Neural cell (in vitro differentiated cells): ENCODE measurements around the gene RAPGEF2. TPM values are rescaled to one million over a fixed set of nuclear protein-coding genes. Genes with fewer than 3 reads are reported as not detected.

ENCODE experiments used
- H2AFZ ChIP-seq: fragments of 200-600, 300-800 bp; sonication (generic), shearing (Covaris generic); 2 replicates; pipeline ENCODE4 v1.6.0; 2014; ENCODE audit warnings: low read depth, mild to moderate bottlenecking, antibody characterized with exemption, low read length, moderate library complexity
- H3F3A ChIP-seq: fragments of 200-600 bp; shearing (Covaris generic); 2 replicates; pipeline ENCODE4 v1.6.1; 2016; ENCODE audit warnings: mild to moderate bottlenecking, moderate library complexity, mixed read lengths, antibody characterized with exemption, low read length; ENCODE audit not compliant: insufficient read depth, poor library complexity, severe bottlenecking
- H3K27ac ChIP-seq: fragments of 200-600, 300-800 bp; sonication (generic), shearing (Covaris generic); 2 replicates; pipeline ENCODE4 v1.5.1; 2014; ENCODE audit warnings: mild to moderate bottlenecking, low read length, moderate library complexity
- H3K27me3 ChIP-seq: fragments of 300-800, 200-600 bp; sonication (generic), shearing (Covaris generic); 2 replicates; pipeline ENCODE4 v1.6.0; 2014; ENCODE audit warnings: mild to moderate bottlenecking, low read depth, low read length, moderate library complexity; ENCODE audit not compliant: insufficient read depth
- H3K36me3 ChIP-seq: fragments of 300-800, 200-600 bp; sonication (generic), shearing (Covaris generic); 2 replicates; pipeline ENCODE4 v1.5.1; 2014; ENCODE audit warnings: mild to moderate bottlenecking, antibody characterized with exemption, low read length, moderate library complexity; ENCODE audit not compliant: insufficient read depth
- H3K4me2 ChIP-seq: fragments of 300-800, 200-600 bp; sonication (generic), shearing (Covaris generic); 2 replicates; pipeline ENCODE4 v1.6.0; 2014; ENCODE audit warnings: mild to moderate bottlenecking, low read length
- H3K4me3 ChIP-seq: fragments of 300-800, 200-600 bp; sonication (generic), shearing (Covaris generic); 2 replicates; pipeline ENCODE4 v1.5.1; 2014; ENCODE audit warnings: mild to moderate bottlenecking, low read length, moderate library complexity
- H3K79me2 ChIP-seq: fragments of 200-600 bp; shearing (Covaris generic); replicated peaks from 2 replicates; pipeline ENCODE4 v1.6.0; 2014; ENCODE audit warnings: mild to moderate bottlenecking, low read length, moderate library complexity; ENCODE audit not compliant: insufficient read depth
- H3K9ac ChIP-seq: fragments of 300-800, 200-600 bp; sonication (generic), shearing (Covaris generic); 2 replicates; pipeline ENCODE4 v1.6.1; 2016; ENCODE audit warnings: mild to moderate bottlenecking, low read length, mixed read lengths
- H3K9me2 ChIP-seq: fragments of 200-600 bp; shearing (Covaris generic); 2 replicates; pipeline ENCODE4 v1.6.1; 2016; ENCODE audit warnings: mild to moderate bottlenecking, low read length, mixed read lengths; ENCODE audit not compliant: insufficient read depth
- H3K9me3 ChIP-seq: fragments of 200-600, 300-800 bp; sonication (generic), shearing (Covaris generic); 2 replicates; pipeline ENCODE4 v1.6.1; 2016; ENCODE audit warnings: mild to moderate bottlenecking, mixed run types, low read length, moderate library complexity, mixed read lengths
- H4K20me1 ChIP-seq: fragments of 200-600 bp; shearing (Covaris generic); 2 replicates; pipeline ENCODE4 v1.6.1; 2016; ENCODE audit warnings: mild to moderate bottlenecking, mixed run types; ENCODE audit not compliant: insufficient read depth
- CTCF ChIP-seq: fragments of 450-650 bp; IDR thresholded peaks from 2 replicates; pipeline ENCODE4 v1.5.1; 2014; ENCODE audit warnings: antibody characterized with exemption, mild to moderate bottlenecking, moderate library complexity; ENCODE audit not compliant: poor library complexity, severe bottlenecking
- EP300 ChIP-seq: fragments of 450-650 bp; conservative IDR thresholded peaks from 2 replicates; pipeline ENCODE4 v1.6.1; 2014; ENCODE audit warnings: antibody characterized with exemption, mild to moderate bottlenecking, moderate library complexity; ENCODE audit not compliant: poor library complexity, severe bottlenecking
- EZH2 ChIP-seq: fragments of 200-600, 300-800 bp; shearing (Covaris generic), sonication (generic); IDR thresholded peaks from 2 replicates; pipeline ENCODE4 v1.6.1; 2014; ENCODE audit warnings: antibody characterized with exemption, low read length, borderline replicate concordance, mild to moderate bottlenecking; ENCODE audit not compliant: insufficient read depth, poor library complexity, severe bottlenecking
- MXI1 ChIP-seq: fragments of 450-650 bp; conservative IDR thresholded peaks from 2 replicates; pipeline ENCODE4 v1.6.1; 2014; ENCODE audit warnings: antibody characterized with exemption, mild to moderate bottlenecking; ENCODE audit not compliant: poor library complexity, severe bottlenecking
- POLR2AphosphoS5 ChIP-seq: IDR thresholded peaks from 2 replicates; pipeline ENCODE4 v1.6.1; 2012
- RAD21 ChIP-seq: fragments of 450-650 bp; conservative IDR thresholded peaks from 2 replicates; pipeline ENCODE4 v1.6.1; 2014; ENCODE audit warnings: antibody characterized with exemption, mild to moderate bottlenecking, moderate library complexity
- SMC3 ChIP-seq: fragments of 450-650 bp; conservative IDR thresholded peaks from 2 replicates; pipeline ENCODE4 v1.6.1; 2014; ENCODE audit warnings: antibody characterized with exemption, mild to moderate bottlenecking, moderate library complexity; ENCODE audit not compliant: poor library complexity
- TAF1 ChIP-seq: IDR thresholded peaks from 2 replicates; pipeline ENCODE4 v1.6.1; 2012; ENCODE audit warnings: low read depth
- polyA plus RNA-seq: library from polyadenylated mRNA; depleted of rRNA; stranded (reverse); fragments of >200 nt; gene quantifications from 2 replicates; pipeline ENCODE4 v1.2.3, GENCODE V29; 2014

The RAPGEF2 gene
- polyA plus RNA-seq, 1 donor from 2014 or later, result 134 TPM

GRCh38 chr4:159121371-159121770, 18.5 kb downstream of the RAPGEF2 start:
- Histone ChIP-seq H3K36me3 (no peaks in the 10 kb centered on the region), H3F3A (no peaks in the 10 kb centered on the region), H2AFZ (no peak overlapping the region), H3K4me2 (no peak overlapping the region), H3K9me2 (no peaks in the 10 kb centered on the region), H3K9ac (no peak overlapping the region), H3K9me3 (no peaks in the 10 kb centered on the region), H3K4me3 (no peak overlapping the region), H3K79me2 (peaks cover 97% of the 10 kb centered on the region), H3K27ac (no peak overlapping the region), H4K20me1 (peaks cover 9% of the 10 kb centered on the region), H3K27me3 (no peaks in the 10 kb centered on the region)
- TF ChIP-seq MXI1 (no peak), CTCF (no peak), RAD21 (no peak)

- no peak overlapping the region for H2AFZ ChIP-seq
- H3K27me3 ChIP-seq, result no peaks in the 10 kb centered on the region
- H3K27ac ChIP-seq, result no peak overlapping the region
- H4K20me1 ChIP-seq, result peaks cover 12% of the 10 kb centered on the region
- peaks cover 97% of the 10 kb centered on the region for H3K79me2 ChIP-seq
- H3K4me3 ChIP-seq, result no peak overlapping the region
- no peaks in the 10 kb centered on the region for H3K9me2 ChIP-seq
- H3K9ac ChIP-seq, result no peak overlapping the region
- no peaks in the 10 kb centered on the region for H3K36me3 ChIP-seq
- no peak overlapping the region for H3K4me2 ChIP-seq
- TF ChIP-seq CTCF (no peak), EP300 (no peak), POLR2AphosphoS5 (no peak)
- H3F3A ChIP-seq, result no peaks in the 10 kb centered on the region
- H3K9me3 ChIP-seq, result no peaks in the 10 kb centered on the region
Observed at GRCh38 chr4:159126716-159127115, 23.8 kb downstream of the RAPGEF2 start.

- H3K9me3 ChIP-seq, result no peaks in the 10 kb centered on the region
- TF ChIP-seq EP300, result no peak
- TF ChIP-seq EZH2, result no peak
- no peak for TF ChIP-seq POLR2AphosphoS5
- TF ChIP-seq MXI1, result no peak
- TF ChIP-seq RAD21, result no peak
- no peak for TF ChIP-seq SMC3
- TF ChIP-seq CTCF, result no peak
- no peak for TF ChIP-seq TAF1
- H3K27ac ChIP-seq, result no peak overlapping the region
- H3K36me3 ChIP-seq, result no peaks in the 10 kb centered on the region
- H3F3A ChIP-seq, result no peaks in the 10 kb centered on the region
- peaks cover 97% of the 10 kb centered on the region for H3K79me2 ChIP-seq
- H3K9me2 ChIP-seq, result no peaks in the 10 kb centered on the region
- H3K27me3 ChIP-seq, result no peaks in the 10 kb centered on the region
- H3K4me3 ChIP-seq, result no peak overlapping the region
- H4K20me1 ChIP-seq, result peaks cover 15% of the 10 kb centered on the region
- H3K4me2 ChIP-seq, result no peak overlapping the region
- no peak overlapping the region for H2AFZ ChIP-seq
- H3K9ac ChIP-seq, result no peak overlapping the region
Observed at GRCh38 chr4:159127745-159128518, 25.1 kb downstream of the RAPGEF2 start.
